HG03095 (cell line): ENCODE results near the gene COA6.
A peak's percentile ranks its signal among the peaks of the same experiment; 100 is the strongest.
"Not testable (repeated sequence)": the region's sequence is repeated elsewhere in the genome, so short reads cannot be mapped to it uniquely, and the experiment has no call there.

Experiments used
- ATAC-seq: cut with Tn5 transposase; IDR thresholded peaks from one replicate; pipeline ENCODE4 v1.9.1; 2021; ENCODE audit warnings: moderate library complexity; ENCODE audit not compliant: unreplicated experiment

Gene COA6

GRCh38 chr1:234369033-234369430 lies 4.2 kb upstream of the COA6 start:
- no peak for ATAC-seq

DNA sequence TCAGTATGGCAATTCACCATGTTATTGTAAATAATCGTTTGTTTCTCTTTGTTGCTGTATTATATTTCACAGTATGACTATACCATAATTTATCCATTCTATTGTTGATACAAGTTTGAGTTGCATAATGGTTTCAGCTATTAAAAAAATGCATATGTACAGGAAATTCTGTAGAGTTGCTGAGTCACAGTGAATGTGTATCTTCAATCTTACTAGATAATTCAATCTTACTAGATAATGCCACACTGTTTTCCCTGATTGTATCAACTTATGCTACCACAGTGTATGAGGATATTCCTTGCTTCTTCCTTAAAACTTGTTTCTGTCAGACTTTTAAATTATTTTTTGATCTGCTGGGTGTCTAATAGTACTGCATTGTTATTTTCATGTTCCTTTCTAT lies 3.5 kb upstream of the COA6 start:
- ATAC-seq: no peak

GRCh38 chr1:234371414-234371813 lies 1.8 kb upstream of the COA6 start:
- ATAC-seq: no peak

GRCh38 chr1:234372011-234372757 lies 1.1 kb upstream of the COA6 start:
- no peak for ATAC-seq

DNA sequence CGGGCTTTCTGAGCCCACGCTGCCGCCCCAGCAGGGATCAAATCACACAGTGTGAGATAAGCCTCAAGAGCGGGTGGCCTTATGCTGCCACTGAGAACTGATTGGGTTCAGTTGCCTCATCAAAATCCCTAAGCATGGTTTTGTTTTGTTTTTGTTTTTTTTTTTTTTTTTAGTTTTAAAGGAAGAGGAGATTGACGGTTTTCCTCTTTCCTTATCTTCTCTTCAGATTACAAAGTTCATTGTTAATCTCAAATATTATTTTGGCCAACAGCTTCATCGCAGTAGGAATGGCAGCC lies 651 bp downstream of the COA6 start:
- peak; percentile 15 for ATAC-seq

DNA sequence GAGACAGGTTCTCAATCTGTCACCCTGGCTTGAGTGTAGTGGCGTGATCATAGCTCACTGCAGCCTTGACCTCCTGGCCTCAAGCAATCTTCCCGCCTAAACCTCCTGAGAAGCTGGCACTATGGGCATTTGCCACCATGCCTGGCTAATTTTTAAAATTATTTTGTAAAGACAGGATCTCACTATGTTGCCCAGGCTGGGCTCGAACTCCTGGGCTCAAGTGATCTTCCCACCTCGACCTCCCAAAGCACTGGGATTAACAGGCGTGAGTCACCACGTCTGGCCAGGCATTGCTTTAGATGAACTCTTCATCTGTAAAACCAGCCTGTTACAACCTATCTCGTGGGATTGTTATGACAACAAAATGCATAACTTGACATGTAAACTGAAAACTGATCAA lies 2.4 kb downstream of the COA6 start:
- no peak for ATAC-seq

DNA sequence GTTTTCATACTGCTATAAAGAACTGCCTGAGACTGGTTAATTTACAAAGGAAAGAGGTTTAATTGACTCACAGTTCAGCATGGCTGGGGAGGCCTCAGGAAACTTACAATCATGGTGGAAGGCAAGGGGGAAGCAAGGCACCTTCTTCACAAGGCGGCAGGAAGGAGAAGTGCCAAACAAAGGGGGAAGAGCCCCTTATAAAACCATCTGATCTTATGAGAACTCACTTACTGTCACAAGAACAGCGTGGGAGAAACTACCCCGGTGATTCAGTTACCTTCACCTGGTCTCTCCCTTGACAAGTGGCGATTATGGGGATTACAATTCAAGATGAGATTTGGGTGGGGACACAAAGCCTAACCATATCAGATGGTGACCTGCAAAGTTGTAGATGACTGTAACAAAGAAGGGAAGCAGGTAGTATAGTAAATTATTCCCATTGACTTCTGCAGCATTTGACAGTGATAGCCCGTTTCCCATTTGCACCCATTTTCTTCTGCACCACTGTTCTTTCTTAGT lies 6.4 kb downstream of the COA6 start:
- not testable (repeated sequence) for ATAC-seq

GRCh38 chr1:234381699-234382555 lies 8.7 kb downstream of the COA6 start:
- ATAC-seq: no peak

DNA sequence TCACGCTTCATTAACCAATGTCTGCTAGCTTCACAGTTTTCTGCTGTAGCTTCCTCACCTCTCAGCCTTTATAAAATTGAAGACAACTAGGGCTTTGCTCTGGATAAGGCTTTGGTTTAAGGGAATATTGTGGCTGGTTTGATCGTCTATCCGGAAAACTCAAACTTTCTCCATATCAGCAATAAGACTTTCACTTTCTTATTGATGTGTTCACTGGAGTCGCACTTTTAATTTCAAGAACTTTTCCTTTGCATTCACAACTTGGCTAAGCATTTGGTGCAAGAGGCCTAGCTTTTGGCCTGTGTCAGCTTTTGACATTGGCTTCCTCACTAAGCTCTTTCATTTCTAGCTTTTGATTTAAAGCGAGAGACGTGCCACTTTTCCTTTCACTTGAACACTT lies 12.9 kb downstream of the COA6 start:
- ATAC-seq: no peak

DNA sequence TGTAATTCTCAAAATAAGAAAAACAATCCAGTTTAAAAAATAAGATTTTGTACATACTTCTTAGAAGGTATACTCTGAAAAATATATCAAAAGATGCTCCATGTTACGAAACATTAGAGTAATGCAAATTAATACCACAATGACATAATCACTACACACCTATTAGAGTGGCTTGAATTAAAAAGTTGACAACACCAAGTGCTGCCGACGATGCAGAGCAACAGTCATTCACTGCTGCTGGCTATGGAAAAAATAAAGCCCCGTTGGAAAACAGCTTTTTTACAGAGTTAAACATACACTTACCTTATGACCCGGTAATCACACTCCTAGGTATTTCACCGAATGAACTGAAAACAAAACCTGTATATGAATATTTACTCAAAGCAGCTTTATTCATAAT lies 14.8 kb downstream of the COA6 start:
- no peak for ATAC-seq

GRCh38 chr1:234393190-234393589 lies 19.9 kb downstream of the COA6 start:
- no peak for ATAC-seq

DNA sequence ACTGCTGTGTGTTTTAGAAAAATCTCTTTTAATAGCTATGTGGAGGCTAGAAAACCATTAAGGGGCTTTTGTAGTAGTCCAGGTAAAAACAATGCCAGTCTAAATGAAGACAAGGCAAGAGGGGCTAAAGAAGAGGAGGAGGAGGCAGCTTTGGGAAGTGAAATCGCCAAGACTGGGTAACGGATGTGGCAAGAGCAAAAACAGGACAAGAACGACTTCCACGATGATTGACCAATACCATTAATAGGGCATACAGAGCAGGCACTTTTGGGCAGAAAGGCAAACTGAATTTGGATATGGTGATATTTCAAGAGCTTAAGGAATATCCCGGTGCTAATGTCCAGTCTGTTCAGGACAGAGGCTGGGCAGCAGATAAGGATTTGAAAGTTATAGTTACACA lies 22.0 kb downstream of the COA6 start:
- no peak for ATAC-seq

DNA sequence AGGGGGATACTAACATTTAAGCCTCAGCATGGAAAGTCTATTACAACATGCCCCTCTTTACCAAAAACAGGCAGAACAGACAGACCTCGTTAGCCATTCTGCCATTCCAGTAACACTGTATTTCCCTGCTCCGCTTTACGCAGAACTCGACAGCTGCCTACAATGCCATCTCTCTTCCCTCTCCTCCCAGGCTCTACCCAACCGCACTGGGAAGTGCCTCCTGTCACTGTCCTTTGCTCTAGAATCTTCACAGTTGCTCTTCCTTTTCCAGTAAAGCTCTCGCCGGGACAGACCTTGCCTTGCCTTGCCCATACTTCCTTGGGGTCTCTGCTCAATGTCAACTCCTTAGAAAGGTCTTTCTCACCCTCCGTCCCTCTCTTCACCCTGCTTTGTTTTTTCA lies 22.8 kb downstream of the COA6 start:
- ATAC-seq: no peak

DNA sequence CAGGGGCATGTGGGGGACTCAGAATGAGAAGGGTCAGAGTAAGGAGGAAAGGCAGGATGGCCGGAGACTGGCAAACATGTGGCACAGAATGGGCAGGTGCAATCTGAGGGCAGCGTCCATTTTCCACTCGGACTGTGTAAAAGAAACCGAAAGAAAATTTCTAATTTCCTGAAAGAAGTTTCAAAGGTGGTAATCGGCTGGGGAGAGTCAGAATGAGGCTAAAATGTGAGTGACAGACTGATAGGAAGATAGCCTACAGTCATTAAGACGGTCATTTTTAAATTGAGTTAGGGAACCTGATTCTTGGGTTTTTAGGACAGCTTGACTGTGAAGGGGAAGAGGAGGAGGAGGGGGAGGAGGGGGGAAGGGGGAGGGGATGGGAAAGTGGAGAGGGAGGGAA lies 23.6 kb downstream of the COA6 start:
- no peak for ATAC-seq

- no peak for ATAC-seq
Measured at GRCh38 chr1:234397732-234398131, 24.5 kb downstream of the COA6 start.

DNA sequence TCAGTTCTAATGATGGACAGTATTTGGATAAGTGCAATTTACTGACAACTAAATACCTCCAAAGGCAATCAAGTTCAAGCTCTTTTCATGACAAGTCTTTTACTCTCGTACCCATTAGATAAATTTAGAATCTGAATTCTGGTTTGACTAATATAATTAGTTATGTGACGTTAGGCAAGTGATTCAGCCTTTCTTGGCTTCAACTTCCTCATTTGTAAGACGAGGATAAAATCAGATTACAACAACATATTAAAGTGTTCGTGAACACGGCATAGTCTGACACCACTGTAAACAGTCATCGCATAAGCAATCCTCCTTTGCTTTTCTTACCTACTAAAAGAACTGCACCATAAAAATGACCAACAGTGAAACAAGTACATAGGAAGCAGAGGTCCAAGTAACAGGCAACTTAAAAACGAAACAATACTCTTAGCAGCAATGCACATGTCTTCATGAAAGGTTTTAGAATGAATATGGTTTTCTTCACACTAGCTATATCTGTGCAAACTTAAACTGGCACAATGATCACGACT lies 25.7 kb downstream of the COA6 start:
- peak; percentile 43 for ATAC-seq

DNA sequence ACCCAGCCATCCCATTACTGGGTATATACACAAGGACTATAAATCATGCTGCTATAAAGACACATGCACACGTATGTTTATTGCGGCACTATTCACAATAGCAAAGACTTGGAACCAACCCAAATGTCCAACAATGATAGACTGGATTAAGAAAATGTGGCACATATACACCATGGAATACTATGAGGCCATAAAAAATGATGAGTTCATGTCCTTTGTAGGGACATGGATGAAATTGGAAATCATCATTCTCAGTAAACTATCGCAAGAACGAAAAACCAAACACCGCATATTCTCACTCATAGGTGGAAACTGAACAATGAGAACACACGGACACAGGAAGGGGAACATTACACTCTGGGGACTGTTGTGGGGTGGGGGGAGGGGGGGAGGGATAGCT lies 26.3 kb downstream of the COA6 start:
- ATAC-seq: not testable (repeated sequence)

DNA sequence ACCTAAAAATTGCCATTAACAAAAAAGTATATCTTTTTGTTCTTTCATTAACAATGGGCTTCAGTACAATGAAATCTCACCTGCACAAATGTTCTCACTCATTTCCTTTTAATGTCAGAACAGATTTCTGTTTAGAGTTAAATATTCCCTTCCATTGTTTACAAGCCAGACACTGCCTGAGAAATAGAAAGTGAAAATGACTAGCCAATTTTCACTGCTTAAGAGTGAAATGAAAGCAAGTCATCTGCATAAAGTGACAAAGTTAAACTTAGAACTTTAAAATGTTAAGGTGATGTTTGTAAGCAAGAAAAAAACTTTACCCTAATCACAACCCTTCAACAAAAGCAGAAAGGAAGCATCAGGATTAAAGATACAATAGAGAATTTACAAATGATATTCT lies 27.5 kb downstream of the COA6 start:
- peak; percentile 49 for ATAC-seq

- no peak for ATAC-seq
Measured at GRCh38 chr1:234401658-234402057, 28.4 kb downstream of the COA6 start.

DNA sequence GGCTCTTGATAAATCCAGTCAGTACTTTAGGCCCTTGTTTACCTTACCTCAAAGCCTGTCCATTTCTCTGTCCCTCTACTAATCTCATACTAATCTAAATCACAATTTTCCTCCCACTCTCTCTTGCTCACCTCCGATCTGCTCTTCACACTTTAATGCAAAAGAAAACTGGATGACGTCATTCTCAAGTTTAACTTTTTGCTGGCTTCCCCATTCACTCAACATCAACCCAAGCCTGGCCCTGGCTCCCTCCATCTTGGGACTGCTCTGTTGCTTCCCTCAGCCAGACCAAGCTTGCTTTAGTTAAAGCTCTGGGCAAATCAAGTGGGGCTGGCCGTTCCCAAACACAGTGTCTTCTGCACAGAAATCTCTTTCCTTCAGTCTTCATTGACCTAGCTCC lies 29.7 kb downstream of the COA6 start:
- no peak for ATAC-seq

GRCh38 chr1:234405676-234406075 lies 32.4 kb downstream of the COA6 start:
- ATAC-seq: no peak

DNA sequence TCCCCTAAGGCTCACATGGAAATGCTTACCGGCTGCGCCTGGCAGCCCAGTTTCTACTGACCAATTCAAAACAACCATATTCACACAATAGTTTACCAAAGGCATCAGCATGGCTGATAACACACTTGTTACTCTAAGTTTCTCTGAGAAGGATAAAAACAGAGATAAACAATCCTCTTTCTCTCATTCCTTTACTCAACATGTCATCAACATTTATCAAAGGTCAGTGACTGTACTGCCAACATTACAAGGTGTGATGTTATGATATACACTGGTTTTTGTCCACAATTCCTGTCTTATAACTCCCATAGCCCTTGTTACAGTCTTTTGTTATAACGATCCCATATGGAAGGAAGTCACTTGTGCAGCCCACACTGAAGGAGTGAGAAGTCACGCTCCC lies 33.6 kb downstream of the COA6 start:
- ATAC-seq: no peak
